ENCODE data around the gene RGS3. TPM values are rescaled to one million over a fixed set of nuclear protein-coding genes. Genes with fewer than 3 reads are reported as not detected.

The RGS3 gene
- total RNA-seq, 1 experiment from 2014 or later: 39.4 TPM

DNA sequence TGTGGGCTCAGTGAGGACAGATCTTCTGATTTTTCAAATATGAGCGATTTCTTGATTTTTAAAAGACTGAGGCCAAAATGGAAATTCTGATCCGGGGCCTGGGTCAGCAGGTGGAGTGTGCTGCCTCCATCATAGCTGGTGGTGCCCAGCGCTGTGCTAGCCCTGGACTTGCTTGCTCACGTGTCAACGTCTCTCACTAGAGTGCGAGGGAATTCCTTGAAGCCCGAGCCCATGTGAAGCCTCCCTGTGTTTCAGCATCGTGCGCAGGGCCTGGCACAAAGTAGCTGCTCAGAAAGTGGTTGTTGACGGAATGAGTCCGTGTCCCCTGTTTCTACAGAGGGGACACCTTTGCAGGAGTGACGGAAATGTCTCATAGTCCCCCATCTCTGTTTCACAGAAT is 50.5 kb downstream of the RGS3 start:
- ChIA-PET POLR2A (no interaction called here), CTCF (no interaction called here), RAD21 (ENCODE audit: low non-redundant PET in 1 of 2, low total read pairs in 2 of 2, uncharacterized antibody in 2 of 2, unreplicated experiment in 2 of 2) (no interaction called here)
- DNase-seq (ENCODE audit: low read depth, low spot score) (no peak), ATAC-seq (no peak)
- TF ChIP-seq YY1 (IDR thresholded peaks at IDR 0.05; ENCODE audit: extremely low read depth, insufficient replicate concordance, low read depth, low read length) (no peak), JUND (IDR thresholded peaks at IDR 0.05) (no peak), EGR1 (IDR thresholded peaks at IDR 0.05; ENCODE audit: low read depth) (no peak), POLR2AphosphoS5 (IDR thresholded peaks at IDR 0.05; ENCODE audit: low read depth, low read length) (no peak), POLR2A (IDR thresholded peaks at IDR 0.05; ENCODE audit: borderline replicate concordance, extremely low read depth, insufficient read depth, insufficient read length) (no peak)
- TF ChIP-seq, protein P1, sequence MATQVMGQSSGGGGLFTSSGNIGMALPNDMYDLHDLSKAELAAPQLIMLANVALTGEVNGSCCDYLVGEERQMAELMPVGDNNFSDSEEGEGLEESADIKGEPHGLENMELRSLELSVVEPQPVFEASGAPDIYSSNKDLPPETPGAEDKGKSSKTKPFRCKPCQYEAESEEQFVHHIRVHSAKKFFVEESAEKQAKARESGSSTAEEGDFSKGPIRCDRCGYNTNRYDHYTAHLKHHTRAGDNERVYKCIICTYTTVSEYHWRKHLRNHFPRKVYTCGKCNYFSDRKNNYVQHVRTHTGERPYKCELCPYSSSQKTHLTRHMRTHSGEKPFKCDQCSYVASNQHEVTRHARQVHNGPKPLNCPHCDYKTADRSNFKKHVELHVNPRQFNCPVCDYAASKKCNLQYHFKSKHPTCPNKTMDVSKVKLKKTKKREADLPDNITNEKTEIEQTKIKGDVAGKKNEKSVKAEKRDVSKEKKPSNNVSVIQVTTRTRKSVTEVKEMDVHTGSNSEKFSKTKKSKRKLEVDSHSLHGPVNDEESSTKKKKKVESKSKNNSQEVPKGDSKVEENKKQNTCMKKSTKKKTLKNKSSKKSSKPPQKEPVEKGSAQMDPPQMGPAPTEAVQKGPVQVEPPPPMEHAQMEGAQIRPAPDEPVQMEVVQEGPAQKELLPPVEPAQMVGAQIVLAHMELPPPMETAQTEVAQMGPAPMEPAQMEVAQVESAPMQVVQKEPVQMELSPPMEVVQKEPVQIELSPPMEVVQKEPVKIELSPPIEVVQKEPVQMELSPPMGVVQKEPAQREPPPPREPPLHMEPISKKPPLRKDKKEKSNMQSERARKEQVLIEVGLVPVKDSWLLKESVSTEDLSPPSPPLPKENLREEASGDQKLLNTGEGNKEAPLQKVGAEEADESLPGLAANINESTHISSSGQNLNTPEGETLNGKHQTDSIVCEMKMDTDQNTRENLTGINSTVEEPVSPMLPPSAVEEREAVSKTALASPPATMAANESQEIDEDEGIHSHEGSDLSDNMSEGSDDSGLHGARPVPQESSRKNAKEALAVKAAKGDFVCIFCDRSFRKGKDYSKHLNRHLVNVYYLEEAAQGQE (IDR thresholded peaks at IDR 0.05; ENCODE audit: low read depth): no peak
- Histone ChIP-seq H3K9ac (ENCODE audit: low read length) (no peak overlapping the region), H4K20me1 (ENCODE audit: insufficient read depth) (no peaks in the 10 kb centered on the region), H3K9me2 (ENCODE audit: insufficient read depth) (no peaks in the 10 kb centered on the region), H3K9me3 (ENCODE audit: control insufficient read depth in 1 of 2, insufficient read depth in 1 of 2, low read depth in 1 of 2, low read length in 2 of 2) (no peaks in the 10 kb centered on the region), H2AFZ (ENCODE audit: low read depth, low read length, poor library complexity, severe bottlenecking) (no peak overlapping the region), H3K27me3 (ENCODE audit: insufficient read depth, low read length) (no peaks in the 10 kb centered on the region), H3K4me2 (ENCODE audit: low read length) (no peak overlapping the region), H3K36me3 (ENCODE audit: control insufficient read depth in 1 of 2, insufficient read depth in 2 of 2, low read length in 2 of 2) (peaks cover 7 to 31% of the 10 kb centered on the region in 2 experiments), H3K4me1 (ENCODE audit: control insufficient read depth in 1 of 2, insufficient read depth in 2 of 2, low read length in 2 of 2) (no peaks in the 10 kb centered on the region), H3K4me3 (replicated peaks in 1 of 2; ENCODE audit: low read depth in 1 of 2, low read length in 2 of 2) (no peak overlapping the region), H3K27ac (ENCODE audit: low read depth, low read length) (no peak overlapping the region), H3K79me2 (ENCODE audit: insufficient read depth, low read length) (no peaks in the 10 kb centered on the region; the same call in 1 of the 2 replicates)
- intact Hi-C loops (cut with micrococcal nuclease): no loop called here
- BruUV-seq (replicated peaks): no TSS peak

DNA sequence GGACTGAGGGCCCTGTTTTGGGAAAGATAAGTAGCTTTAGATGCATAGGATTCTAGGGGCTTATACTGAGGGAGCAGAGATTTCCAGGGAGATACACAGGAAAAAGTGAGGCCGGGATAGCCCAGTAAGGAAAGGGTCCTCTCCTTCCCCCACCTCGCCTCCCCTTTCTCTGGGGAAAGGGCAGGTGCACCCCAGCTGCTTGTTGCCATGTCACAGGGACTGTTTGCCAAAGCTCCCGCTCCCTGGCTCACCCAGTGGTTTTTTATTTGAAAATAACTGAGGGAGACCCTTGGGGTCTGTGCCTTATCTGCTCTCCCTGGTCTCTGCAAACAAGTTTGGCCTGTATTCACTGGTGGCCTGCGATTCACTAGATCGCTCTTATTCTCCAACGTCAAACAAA is 51.2 kb downstream of the RGS3 start:
- TF ChIP-seq TCF7L2 (IDR thresholded peaks at IDR 0.05; ENCODE audit: borderline replicate concordance, extremely low read depth, insufficient read depth, insufficient read length) (no peak), JUND (IDR thresholded peaks at IDR 0.05) (no peak), FOSL1 (IDR thresholded peaks at IDR 0.05; ENCODE audit: low read depth) (no peak), POLR2A (IDR thresholded peaks at IDR 0.05; ENCODE audit: borderline replicate concordance, extremely low read depth, insufficient read depth, insufficient read length) (no peak)
- TF ChIP-seq, protein P2, sequence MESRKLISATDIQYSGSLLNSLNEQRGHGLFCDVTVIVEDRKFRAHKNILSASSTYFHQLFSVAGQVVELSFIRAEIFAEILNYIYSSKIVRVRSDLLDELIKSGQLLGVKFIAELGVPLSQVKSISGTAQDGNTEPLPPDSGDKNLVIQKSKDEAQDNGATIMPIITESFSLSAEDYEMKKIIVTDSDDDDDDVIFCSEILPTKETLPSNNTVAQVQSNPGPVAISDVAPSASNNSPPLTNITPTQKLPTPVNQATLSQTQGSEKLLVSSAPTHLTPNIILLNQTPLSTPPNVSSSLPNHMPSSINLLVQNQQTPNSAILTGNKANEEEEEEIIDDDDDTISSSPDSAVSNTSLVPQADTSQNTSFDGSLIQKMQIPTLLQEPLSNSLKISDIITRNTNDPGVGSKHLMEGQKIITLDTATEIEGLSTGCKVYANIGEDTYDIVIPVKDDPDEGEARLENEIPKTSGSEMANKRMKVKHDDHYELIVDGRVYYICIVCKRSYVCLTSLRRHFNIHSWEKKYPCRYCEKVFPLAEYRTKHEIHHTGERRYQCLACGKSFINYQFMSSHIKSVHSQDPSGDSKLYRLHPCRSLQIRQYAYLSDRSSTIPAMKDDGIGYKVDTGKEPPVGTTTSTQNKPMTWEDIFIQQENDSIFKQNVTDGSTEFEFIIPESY (IDR thresholded peaks at IDR 0.05; ENCODE audit: extremely low read depth, insufficient replicate concordance, low read length): no peak
- TF ChIP-seq, protein P1 (IDR thresholded peaks at IDR 0.05; ENCODE audit: low read depth): no peak
- H3K36me3 ChIP-seq (ENCODE audit: control insufficient read depth in 1 of 2, insufficient read depth in 2 of 2, low read length in 2 of 2): peaks cover 9 to 35% of the 10 kb centered on the region in 2 experiments
- H3K27ac ChIP-seq (ENCODE audit: low read depth, low read length): no peak overlapping the region
- no TSS peak for BruUV-seq (replicated peaks)
- ChIA-PET RAD21 (ENCODE audit: low non-redundant PET in 1 of 2, low total read pairs in 2 of 2, uncharacterized antibody in 2 of 2, unreplicated experiment in 2 of 2) (no interaction called here), CTCF (no interaction called here), POLR2A (no interaction called here)
- no peak overlapping the region for H2AFZ ChIP-seq (ENCODE audit: low read depth, low read length, poor library complexity, severe bottlenecking)
- no peaks in the 10 kb centered on the region for H3K9me2 ChIP-seq (ENCODE audit: insufficient read depth)
- H3K4me2 ChIP-seq (ENCODE audit: low read length): no peak overlapping the region
- no peak overlapping the region for H3K4me3 ChIP-seq (replicated peaks in 1 of 2; ENCODE audit: low read depth in 1 of 2, low read length in 2 of 2)
- H3K9ac ChIP-seq (ENCODE audit: low read length): no peak overlapping the region
- H3K27me3 ChIP-seq (ENCODE audit: insufficient read depth, low read length): no peaks in the 10 kb centered on the region
- H3K4me1 ChIP-seq (ENCODE audit: control insufficient read depth in 1 of 2, insufficient read depth in 2 of 2, low read length in 2 of 2): peaks cover 0 to 4% of the 10 kb centered on the region in 2 experiments; a peak in 1 of 4 replicates
- no peaks in the 10 kb centered on the region for H4K20me1 ChIP-seq (ENCODE audit: insufficient read depth)
- no peaks in the 10 kb centered on the region for H3K9me3 ChIP-seq (ENCODE audit: control insufficient read depth in 1 of 2, insufficient read depth in 1 of 2, low read depth in 1 of 2, low read length in 2 of 2)
- ATAC-seq: no peak
- H3K79me2 ChIP-seq (ENCODE audit: insufficient read depth, low read length): no peaks in the 10 kb centered on the region; the same call in 1 of the 2 replicates
- no peak for DNase-seq (ENCODE audit: low read depth, low spot score)
- intact Hi-C loops (cut with micrococcal nuclease): no loop called here
